ENCODE measurements around the gene RASL12. TPM values are rescaled to one million over a fixed set of nuclear protein-coding genes. Genes with fewer than 3 reads are reported as not detected.

Gene RASL12
- total RNA-seq, 2 donors from 2014 or later = 53.3 to 63.3 TPM

- ATAC-seq (no peak), DNase-seq (no peak)
- intact Hi-C loops (cut with DNase I) = no loop called here
These were observed 62.8 kb downstream of the RASL12 start for GRCh38 chr15:65004993-65005392.

Other genes with a start within 250 kb of the RASL12 start
- gene PIF1, start 242.3 kb downstream of the RASL12 start, total RNA-seq = under 1 TPM; 0.47 to 0.94 TPM
- gene PLEKHO2, start 226.1 kb downstream of the RASL12 start, total RNA-seq = 10 to 100 TPM; 21.3 to 27.0 TPM
- 1 to 10 TPM; 3.9 to 5.0 TPM for gene ANKDD1A, start 156.1 kb downstream of the RASL12 start, total RNA-seq
- gene SPG21, start 78.1 kb downstream of the RASL12 start, total RNA-seq = 10 to 100 TPM; 54.0 to 58.6 TPM
- 10 to 100 TPM; 13.9 to 23.6 TPM for gene MTFMT, start 38.4 kb downstream of the RASL12 start, total RNA-seq
- not detected for gene SLC51B, start 22.6 kb downstream of the RASL12 start, total RNA-seq
- gene KBTBD13, start 8.8 kb upstream of the RASL12 start, total RNA-seq = 1 to 10 TPM; 2.6 to 5.2 TPM
- 1 to 10 TPM; 2.1 to 2.9 TPM for gene UBAP1L, start 47.2 kb upstream of the RASL12 start, total RNA-seq
- 10 to 100 TPM; 15.7 to 19.3 TPM for gene PDCD7, start 65.8 kb upstream of the RASL12 start, total RNA-seq
- gene CLPX, start 117.4 kb upstream of the RASL12 start, total RNA-seq = 10 to 100 TPM; 40.8 to 52.5 TPM
- 10 to 100 TPM in 1 of 2 donors, 1 to 10 TPM in 1; 8.2 to 31.1 TPM for gene CILP, start 143.5 kb upstream of the RASL12 start, total RNA-seq
- 1 to 10 TPM; 3.5 to 4.6 TPM for gene PARP16, start 218.9 kb upstream of the RASL12 start, total RNA-seq
- gene RNU5A-1, start 228.1 kb upstream of the RASL12 start, total RNA-seq = not detected
- 10 to 100 TPM; 39.9 to 44.0 TPM for gene RNU5B-1, start 236.7 kb upstream of the RASL12 start, total RNA-seq